ENCODE measurements around the gene MRPL50. TPM values are rescaled to one million over a fixed set of nuclear protein-coding genes. Genes with fewer than 3 reads are reported as not detected.
"Not testable (repeated sequence)": the region's sequence is repeated elsewhere in the genome, so short reads cannot be mapped to it uniquely, and the experiment has no call there.

MRPL50 gene
- total RNA-seq, 1 donor from 2014 or later: 29.2 TPM

GRCh38 chr9:101417977-101418376 is 19.6 kb upstream of the MRPL50 start:
- no peak for DNase-seq

DNA sequence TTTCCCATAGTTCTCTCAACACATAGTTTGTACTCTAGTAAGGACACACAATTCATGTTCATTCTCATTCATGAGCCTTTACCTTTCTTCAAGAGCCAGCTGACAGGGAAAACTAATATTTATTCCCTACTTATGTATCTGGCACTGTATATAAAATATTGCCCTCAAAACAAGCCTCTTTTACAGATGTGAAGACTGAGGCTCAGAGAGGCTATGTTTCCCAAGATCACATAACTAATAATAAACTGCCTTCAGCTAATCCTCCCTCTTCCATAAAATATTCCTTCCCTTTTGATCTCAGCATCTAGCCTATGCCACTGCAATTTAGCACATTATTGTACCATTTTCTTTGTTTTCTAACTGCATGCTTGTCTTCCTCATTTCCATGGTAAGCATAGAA is 19.0 kb upstream of the MRPL50 start:
- no peak for DNase-seq

DNA sequence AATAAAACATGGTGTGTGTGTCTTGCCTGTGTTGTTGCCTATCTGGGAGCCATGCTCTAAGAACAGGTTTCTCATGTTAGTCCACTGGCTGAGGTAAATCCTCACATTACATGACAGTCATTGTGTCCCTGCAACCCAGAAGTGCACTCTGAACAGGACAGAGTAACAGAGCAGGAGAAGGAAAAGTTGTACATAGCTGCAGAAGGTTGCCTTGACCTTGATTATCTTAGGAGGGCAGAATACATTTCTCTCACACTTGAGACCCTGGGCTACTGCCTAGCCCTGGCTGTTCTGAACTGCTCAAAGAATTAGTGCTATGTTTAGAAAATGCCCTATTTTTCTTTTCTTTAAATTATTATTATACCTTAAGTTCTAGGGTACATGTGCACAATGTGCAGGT is 17.2 kb upstream of the MRPL50 start:
- no peak for DNase-seq

DNA sequence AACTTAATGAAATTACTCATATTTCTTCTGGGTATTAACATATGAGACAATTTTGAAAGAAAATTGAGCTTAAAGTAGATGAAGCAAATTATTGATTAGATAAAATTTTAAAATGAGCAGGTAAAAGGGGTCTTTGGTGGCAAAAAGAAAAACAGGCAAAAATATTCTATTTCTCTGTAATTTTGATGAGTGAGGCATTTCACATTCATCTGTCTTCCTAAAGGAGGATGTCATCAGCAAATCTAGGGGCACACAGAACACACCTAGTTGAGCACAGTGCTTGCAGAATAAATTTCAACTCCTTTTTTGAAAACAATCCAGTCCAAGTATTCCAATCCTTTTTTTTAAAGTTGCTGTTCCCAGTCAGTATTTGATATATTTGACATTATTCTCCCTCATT is 16.4 kb upstream of the MRPL50 start:
- no peak for DNase-seq

GRCh38 chr9:101409079-101409477 is 10.7 kb upstream of the MRPL50 start:
- no peak for DNase-seq

DNA sequence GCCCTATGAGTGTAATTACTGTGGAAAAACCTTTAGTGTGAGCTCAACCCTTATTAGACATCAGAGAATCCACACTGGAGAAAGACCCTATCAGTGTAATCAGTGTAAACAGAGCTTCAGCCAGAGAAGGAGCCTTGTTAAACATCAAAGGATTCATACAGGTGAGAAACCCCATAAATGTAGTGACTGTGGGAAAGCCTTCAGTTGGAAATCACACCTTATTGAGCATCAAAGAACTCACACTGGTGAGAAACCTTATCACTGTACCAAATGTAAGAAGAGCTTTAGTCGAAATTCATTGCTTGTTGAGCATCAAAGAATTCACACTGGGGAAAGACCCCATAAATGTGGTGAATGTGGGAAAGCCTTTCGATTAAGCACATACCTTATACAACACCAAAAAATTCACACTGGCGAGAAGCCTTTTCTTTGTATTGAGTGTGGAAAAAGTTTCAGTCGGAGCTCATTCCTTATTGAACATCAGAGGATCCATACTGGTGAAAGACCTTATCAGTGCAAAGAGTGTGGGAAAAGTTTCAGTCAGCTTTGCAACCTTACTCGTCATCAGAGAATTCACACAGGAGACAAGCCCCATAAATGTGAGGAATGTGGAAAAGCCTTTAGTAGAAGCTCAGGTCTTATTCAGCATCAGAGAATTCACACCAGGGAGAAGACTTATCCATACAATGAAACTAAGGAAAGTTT is 10.1 kb upstream of the MRPL50 start:
- no peak for DNase-seq

DNA sequence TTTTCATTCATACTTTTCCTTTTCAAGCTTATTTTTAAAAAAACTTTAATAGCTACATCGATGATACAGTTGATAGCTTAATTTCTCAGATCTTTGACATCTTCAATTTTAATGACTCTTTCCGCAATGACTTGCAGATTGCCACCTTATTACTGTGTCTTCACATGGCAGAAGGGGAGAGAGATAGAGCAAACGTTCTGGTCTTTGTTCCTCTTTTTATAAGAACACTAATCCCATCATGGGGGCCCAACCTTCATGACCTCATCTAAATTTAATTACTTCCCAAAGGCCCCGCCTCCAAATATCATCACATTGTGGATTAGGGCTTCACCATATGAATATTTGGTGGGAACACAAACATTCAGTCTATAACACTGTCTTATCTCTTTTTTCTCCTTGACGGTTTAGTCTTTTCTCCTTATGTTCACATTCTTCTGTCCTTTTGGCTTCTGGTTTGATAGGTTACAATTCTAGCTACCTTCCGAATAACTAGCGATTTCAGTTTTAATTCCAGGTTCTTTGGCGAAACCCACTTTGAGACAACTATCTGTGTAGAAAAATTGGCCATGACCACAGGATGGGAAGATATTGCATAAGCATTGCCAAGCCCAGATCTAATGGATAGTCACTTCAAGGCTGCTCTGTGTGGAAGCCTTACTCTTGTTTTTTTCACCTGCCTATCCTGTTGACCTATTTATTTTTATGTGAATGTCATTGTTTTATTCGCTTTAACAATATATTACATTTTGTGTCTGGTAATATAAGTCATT is 5.3 kb upstream of the MRPL50 start:
- DNase-seq: no peak

DNA sequence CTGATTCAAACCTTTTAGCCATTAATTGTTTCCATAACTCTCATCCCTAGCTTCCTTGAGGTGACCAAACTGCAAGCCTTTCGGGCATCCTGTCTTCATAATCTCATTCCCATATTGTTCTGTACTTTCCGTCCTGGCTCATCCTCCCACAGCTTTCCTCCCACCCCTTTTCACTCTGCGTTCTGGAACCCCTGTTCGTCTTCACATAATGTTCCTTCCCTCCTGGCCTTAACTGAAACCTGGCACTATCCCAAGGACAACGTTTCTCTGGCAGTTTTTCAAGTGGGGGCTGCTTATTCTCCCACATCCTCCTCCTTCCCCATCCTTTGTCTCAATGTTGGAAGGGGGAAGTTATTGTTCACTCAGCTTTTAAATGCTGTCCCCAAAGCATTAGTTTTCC is 1.7 kb upstream of the MRPL50 start:
- peak; percentile 8 for DNase-seq

GRCh38 chr9:101399643-101399970 is 1.2 kb upstream of the MRPL50 start:
- no peak for DNase-seq

DNA sequence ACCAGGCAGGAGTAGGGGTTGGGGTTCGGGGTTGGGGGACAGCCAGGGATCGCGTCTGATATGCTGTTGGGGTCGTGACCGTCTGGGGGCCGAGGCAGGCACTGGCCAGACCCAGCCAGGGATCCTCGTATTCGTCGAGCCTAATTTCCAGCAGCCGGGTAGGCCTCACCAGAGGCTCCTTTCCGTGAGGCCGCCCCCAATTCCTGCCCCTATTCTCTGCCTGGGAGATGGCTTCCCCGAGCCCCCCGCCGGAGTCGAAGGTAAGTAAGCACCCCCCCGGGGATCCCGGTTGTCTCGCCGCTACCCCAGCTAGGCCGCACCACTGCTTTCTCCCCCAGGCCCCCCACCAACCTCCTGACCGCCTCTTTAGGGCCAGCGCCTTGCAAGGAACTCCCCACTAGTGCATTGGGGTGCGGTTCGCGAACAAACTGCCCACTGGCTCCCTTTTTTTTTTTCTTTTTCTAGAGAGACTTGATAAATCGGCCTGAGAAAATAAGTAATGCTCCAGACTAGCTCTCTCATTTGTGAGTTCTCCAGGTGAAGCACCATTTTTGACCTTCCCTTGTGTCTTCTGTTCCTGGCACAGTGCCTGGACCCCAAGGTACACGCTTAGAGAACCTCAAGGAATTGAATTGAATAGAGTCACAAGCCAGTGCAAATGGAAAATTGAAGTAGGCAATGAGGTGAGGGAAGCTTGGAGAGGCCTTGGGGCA is 668 bp upstream of the MRPL50 start:
- DNase-seq: no peak

- DNase-seq: no peak
Observed at GRCh38 chr9:101397746-101398067, 711 bp downstream of the MRPL50 start.

DNA sequence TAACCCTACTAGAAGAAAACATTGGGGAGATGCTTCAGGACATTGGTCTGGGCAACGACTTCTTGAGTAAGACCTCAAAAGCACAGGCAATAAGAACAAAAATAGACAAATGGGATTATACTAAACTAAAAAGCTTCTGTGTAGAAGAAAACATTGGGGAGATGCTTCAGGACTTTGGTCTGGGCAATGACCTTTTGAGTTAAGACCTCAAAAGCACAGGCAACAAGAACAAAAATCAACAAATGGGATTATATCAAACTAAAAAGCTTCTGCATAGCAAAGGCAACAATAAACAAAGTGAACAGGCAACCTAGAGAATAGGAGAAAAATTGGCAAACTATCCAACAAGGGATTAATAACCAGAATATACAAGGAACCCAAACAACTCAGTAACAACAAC is 3.7 kb downstream of the MRPL50 start:
- DNase-seq: no peak

- DNase-seq: no peak
Observed at GRCh38 chr9:101393135-101393534, 5.3 kb downstream of the MRPL50 start.

DNA sequence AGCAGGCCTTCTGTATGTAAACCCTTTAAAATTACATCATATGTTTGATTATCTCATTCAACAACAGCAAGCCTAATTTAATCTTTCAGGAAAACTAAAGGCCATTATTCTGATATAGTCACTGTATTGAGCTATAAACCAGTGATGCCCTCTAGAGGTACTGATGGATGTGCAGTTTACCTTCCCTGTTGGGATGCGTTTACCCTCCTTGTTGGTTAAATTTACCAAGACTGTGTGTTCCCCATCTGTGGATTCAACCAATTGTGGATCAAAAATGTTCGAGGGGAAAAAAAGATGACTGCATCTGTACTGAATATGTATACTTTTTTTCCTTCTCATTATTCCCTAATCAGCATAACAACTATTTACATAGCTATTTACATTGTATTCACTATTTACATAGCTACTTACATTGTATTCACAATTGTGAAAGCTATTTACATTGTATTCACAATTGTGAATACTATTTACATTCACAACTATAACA is 9.9 kb downstream of the MRPL50 start:
- DNase-seq: no peak

DNA sequence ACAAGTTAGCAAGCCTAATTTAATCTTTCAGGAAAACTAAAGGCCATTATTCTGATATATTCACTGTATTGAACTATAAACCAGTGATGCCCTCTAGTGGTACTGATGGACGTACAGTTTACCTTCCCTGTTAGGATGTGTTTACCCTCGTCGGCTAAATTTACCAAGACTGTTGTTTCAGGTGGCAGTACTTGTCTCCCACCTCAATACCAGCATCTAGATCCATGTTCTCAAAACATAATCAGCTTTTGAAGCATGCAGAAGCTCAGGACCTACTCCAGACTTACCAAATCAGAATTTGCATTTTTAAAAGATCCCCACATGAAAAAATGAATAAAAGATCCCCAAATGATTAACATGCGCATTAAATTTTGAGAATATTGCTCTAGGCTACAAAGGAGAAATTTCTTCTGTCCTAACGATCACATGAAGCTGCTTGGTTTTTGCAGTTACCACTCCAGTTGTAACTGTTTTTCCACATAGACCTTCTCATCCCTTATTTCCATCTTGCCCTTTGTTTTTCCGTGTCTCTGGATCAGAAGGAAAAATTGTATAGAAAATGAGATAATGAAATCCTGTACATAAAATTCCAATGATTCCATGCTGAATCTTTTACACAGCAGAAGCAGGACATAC is 10.4 kb downstream of the MRPL50 start:
- DNase-seq: peak; percentile 50

DNA sequence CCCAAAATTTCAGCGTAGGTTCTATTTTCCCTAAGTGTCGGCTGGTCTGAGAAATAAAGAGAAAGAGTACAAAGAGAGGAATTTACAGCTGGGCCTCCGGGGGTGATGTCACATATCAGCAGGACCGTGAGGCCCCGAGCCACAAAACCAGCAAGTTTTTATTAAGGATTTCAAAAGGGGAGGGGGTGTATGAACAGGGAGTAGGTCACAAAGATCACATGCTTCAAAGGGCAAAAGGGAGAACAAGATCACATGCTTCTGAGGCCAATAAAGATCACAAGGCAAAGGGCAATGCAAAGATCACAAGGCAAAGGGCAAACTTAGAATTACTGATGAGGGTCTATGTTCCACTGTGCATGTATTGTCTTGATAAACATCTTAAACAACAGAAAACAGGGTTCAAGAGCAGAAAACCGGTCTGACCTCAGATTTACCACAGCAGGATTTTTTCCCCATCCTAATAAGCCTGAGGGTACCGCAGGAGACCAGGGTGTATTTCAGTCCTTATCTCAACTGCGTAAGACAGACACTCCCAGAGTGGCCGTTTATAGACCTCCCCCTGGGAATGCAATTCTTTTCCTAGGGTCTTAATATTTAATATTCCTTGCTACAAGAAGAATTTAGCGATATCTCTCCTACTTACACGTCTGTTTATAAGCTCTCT is 13.4 kb downstream of the MRPL50 start, which contains the start of gene BAAT:
BAAT (minus strand) TSS at position 134 of the 664 bp plus-strand sequence. CDS start 13,602 bp downstream, outside the sequence.
- DNase-seq: not testable (repeated sequence)

- DNase-seq: no peak
Observed at GRCh38 chr9:101383361-101383760, 15.1 kb downstream of the MRPL50 start.

- no peak for DNase-seq
Observed at GRCh38 chr9:101381833-101382342, 16.5 kb downstream of the MRPL50 start.

DNA sequence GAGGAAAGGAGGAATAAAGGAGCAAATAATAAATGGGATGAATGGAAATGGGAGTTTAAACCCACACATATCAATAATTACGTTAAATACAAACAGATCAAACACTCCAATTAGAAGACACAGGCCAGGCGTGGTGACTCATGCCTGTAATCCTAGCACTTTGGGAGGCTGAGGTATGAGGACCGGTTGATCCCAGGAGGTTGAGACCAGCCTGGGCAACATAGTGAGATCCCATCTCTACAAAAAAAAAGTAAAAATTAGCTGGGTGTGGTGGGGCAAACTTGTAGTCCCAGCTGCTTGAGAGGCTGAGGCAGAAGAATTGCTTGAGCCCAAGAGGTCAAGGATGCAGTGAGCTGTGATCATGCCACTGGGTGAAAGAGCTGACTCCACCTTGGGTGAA is 17.3 kb downstream of the MRPL50 start:
- no peak for DNase-seq

- no peak for DNase-seq
Observed at GRCh38 chr9:101380295-101380694, 18.1 kb downstream of the MRPL50 start.

DNA sequence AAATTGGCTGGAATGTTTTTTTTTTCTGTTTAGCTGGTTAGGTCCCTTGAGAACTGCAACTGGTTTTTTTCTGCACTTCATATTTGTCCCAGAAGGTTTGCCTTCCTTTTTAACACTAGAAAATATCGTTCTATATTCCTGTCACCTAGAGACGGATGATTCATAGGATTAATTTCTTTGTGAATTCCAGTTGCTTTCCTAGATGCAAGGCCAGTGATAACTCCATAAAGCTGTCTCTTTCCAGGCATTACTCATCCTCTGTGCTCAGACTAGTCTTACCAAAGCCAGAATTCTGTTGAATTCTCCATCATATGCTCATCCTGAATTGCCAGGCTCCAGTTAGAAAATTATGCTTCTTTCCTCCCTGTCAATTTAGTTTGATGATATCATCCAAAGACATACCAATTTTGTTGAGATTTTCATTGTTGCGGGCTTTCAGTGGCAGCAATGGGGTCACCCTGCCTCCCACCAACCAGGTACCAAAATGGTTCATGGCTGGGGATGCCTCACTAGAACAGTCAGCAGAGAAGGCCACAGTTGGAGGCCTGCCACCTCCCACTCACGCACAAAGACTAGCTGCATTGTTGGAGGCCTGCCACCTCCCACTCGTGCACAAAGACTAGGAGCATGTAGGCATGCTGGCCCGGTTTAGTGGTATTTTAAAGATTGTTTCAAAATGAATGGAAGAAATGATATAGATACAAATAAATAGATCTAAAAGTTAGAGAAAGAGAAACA is 22.1 kb downstream of the MRPL50 start:
- DNase-seq: no peak
